Measurements from ENCODE around the gene ASXL1.
"Not testable (repeated sequence)": the region's sequence is repeated elsewhere in the genome, so short reads cannot be mapped to it uniquely, and the experiment has no call there.

ASXL1 gene

DNA sequence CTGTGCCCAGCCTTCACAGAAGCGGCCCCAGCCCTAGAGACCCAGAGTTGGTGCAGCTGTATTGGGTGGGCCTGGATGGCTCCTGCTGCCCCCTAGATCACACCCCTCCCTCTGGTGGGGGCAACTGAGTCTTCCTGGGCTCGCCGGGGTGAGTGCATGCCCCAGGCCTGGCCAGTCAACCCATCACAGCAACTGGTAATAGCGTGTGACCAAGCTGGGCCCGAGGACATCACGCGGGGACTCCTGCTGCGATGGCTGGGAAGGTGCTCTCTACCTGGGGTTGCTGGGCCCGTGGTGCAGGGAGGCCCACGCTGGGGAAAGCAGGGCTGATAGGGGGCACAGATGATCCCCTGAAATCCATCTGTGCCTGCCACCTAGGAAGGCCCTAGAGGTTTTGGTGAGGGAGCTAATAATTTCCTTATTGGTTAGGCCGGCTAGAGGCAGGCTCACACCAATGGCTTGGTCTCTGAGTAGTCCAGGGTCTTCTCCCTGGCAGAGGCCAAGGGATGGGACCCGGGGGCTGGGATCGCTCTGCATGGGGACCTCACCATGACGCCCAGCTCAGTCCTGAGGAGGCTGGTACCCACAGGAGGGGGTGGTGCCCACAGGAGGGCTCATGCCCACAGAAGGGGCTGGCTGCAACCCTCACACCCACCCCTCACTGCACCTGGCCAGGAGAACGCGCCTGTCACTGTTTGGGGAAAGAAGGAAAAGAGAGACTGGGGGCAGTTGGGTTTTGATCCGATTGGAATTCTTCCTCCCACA is 103.9 kb downstream of the ASXL1 start:
- TF ChIP-seq, protein P1, sequence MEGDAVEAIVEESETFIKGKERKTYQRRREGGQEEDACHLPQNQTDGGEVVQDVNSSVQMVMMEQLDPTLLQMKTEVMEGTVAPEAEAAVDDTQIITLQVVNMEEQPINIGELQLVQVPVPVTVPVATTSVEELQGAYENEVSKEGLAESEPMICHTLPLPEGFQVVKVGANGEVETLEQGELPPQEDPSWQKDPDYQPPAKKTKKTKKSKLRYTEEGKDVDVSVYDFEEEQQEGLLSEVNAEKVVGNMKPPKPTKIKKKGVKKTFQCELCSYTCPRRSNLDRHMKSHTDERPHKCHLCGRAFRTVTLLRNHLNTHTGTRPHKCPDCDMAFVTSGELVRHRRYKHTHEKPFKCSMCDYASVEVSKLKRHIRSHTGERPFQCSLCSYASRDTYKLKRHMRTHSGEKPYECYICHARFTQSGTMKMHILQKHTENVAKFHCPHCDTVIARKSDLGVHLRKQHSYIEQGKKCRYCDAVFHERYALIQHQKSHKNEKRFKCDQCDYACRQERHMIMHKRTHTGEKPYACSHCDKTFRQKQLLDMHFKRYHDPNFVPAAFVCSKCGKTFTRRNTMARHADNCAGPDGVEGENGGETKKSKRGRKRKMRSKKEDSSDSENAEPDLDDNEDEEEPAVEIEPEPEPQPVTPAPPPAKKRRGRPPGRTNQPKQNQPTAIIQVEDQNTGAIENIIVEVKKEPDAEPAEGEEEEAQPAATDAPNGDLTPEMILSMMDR (IDR thresholded peaks at IDR 0.05; ENCODE audit: insufficient read depth, low read depth, low read length, missing control alignments): no peak
- no peak overlapping the region for H3K4me3 ChIP-seq (ENCODE audit: low read depth, low read length)
- DNase-seq (ENCODE audit: low read depth): no peak

DNA sequence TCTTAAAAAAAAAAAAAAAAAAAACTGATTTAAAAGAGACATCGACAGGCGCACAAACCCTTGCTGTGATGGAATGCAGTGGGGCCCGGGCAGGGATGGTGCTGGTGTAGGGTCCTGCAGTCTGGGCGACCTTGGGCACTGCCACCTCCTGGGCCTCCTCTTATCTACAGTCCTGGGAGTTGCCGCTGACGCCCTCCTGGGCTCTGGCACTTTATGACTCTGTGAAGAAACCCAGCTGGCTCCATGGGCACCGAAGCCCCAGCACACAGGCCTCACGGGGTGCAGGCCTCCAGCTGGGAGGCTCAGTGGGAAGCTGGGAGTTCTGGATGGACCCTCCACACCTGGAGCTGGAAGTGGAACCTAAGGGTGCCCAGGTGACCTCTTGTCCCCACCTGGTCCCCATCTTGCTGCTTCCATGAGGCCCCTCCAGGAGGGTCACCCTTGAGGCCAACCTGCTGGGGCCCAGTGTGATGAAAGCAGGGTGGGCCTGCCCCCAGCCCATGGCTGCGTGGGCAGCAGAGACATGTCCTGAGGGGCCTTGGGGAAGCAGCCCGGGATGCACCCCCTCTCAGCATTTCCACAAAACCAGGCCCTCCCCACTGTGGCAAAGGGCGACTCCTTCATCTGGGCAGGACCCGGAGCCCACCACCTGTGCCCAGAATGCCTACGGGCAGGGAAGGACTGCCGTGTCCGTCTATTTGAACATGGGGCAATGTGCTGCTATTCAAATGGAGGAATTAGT is 104.9 kb downstream of the ASXL1 start:
- TF ChIP-seq, protein P1 (IDR thresholded peaks at IDR 0.05; ENCODE audit: insufficient read depth, low read depth, low read length, missing control alignments): no peak
- DNase-seq (ENCODE audit: low read depth): no peak
- H3K4me3 ChIP-seq (ENCODE audit: low read depth, low read length): no peak overlapping the region

DNA sequence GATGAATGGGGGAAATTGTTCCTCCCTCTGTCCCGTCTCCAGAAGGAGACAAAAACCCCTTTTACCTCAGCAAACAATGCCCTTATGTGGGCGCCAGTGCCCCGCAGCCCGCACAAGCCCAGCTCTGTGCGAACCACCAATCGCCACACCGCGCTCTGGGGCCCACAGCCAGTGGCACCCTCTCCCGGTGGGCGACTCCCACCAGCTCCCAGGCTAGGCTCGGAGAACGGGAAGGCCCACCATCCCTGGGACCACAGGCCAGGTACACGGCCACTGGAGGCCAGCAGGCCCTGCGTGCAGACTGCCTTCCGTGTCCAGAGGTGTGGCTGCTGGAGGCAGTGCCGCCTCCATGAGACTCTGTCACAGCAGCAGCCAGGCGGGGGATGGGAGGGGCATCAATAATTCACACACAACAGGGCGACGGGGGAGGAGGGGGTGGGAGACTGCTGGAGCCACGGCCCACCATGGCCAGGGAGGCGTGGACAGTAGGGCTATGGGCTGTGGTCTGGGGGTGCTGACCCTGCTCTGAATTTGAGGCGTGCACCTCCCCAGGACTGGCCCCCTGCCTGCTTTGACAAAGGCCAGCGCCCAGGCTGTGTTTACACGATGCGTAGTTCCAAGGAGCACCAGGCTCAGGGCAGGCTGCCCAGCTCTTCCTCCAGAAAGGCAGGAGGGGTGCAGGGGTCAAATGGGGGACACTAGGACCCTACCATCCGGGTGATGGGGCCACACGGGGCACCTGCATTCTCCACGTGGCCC is 105.7 kb downstream of the ASXL1 start:
- no peak overlapping the region for H3K4me3 ChIP-seq (ENCODE audit: low read depth, low read length)
- TF ChIP-seq, protein P1 (IDR thresholded peaks at IDR 0.05; ENCODE audit: insufficient read depth, low read depth, low read length, missing control alignments): no peak
- DNase-seq (ENCODE audit: low read depth): no peak

DNA sequence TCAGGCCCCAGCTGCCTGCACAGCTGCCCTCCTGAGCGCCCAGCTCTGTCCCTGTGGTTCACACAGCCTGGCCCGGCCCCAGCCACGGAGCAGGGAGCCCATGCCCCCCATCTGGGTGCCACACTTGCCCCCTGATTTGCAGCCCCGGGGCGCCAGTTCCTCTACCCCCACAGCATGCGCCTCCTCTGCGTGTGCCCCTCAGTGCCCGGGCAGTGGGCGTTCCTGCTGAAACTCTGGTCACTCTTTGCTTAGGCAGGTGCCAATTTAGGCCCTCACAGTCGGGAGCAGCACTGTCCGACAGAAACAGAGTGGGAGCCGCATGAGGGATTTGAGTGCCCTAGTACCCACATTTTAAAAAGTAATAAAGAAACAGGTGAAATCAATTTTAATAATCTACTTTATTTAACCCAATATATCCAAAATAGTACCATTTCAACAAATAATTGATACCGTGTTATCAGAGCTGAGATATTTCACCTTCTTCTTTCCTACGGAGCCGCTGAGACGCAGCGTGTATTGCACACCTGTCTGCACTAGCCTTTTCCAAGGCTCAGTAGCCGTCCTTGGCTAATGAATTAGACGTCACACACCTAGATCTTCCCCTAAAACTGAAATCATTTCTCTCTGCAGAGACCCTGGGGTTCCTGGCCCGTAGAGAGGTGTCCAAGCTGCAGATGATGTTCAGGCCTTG is 106.4 kb downstream of the ASXL1 start:
- H3K4me3 ChIP-seq (ENCODE audit: low read depth, low read length): no peak overlapping the region
- TF ChIP-seq, protein P1 (IDR thresholded peaks at IDR 0.05; ENCODE audit: insufficient read depth, low read depth, low read length, missing control alignments): no peak
- DNase-seq (ENCODE audit: low read depth): no peak

DNA sequence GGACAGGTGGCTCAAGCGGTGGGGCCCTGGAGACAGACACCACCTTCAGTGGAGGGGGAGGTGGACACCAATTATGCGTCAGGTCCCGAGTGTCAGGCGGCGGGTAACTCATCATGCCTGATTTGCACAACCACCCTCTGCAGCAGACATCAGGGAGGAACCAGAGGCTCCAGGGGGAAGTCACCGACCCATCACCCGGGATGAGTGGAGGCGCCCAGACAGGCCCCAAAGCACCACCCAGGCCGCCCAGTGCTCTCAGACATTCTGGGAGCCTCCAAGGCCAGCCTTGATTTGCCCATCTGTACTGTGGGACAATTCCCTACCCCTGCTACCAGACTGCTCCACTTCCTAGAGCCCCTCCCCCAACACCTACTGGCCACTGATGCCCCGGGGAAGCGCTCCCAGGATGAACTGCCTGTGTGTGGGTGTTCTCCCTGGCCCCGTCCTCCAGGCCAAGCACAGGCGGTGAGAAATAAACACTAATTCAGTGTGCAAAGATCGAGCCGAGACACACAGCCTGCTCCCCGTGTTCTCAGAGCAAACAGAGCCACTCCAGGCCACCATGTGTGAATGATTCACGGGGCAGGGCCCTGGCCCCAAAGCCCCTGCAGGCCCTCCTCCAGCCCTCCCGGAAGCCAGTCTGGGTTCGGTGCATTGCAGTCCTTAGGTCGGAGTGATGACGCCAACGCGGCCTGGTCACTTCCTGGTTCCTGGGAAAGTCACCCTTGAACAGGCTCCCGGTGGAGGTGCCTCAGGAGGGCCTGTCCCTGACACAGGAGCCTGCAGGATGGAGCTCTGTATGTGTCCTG is 107.2 kb downstream of the ASXL1 start:
- TF ChIP-seq, protein P1 (IDR thresholded peaks at IDR 0.05; ENCODE audit: insufficient read depth, low read depth, low read length, missing control alignments): no peak
- no peak overlapping the region for H3K4me3 ChIP-seq (ENCODE audit: low read depth, low read length)
- DNase-seq (ENCODE audit: low read depth): no peak

GRCh38 chr20:32465901-32466675 is 108.0 kb downstream of the ASXL1 start:
- not testable (repeated sequence) for DNase-seq (ENCODE audit: low read depth); H3K4me3 ChIP-seq (ENCODE audit: low read depth, low read length)
